OCI-LY1 (cell line): ENCODE data around the gene SMC1A.

Source experiments
- H2AFZ ChIP-seq: fragments of 200-600 bp; sonication (generic), shearing (Covaris generic); 2 replicates; pipeline ENCODE4 v1.6.0; 2014; ENCODE audit warnings: antibody characterized with exemption, mild to moderate bottlenecking, low read length
- H3F3A ChIP-seq: fragments of 200-600 bp; sonication (generic), shearing (Covaris generic); 2 replicates; pipeline ENCODE4 v1.6.0; 2014; ENCODE audit warnings: mild to moderate bottlenecking, antibody characterized with exemption, low read length, moderate library complexity; ENCODE audit not compliant: insufficient read depth
- H3K27ac ChIP-seq: fragments of 200-600 bp; sonication (generic); 2 replicates; pipeline ENCODE4 v1.5.1; 2014; ENCODE audit warnings: low read length, mixed run types, mild to moderate bottlenecking, low read depth; ENCODE audit not compliant: poor library complexity, severe bottlenecking
- H3K27me3 ChIP-seq: fragments of 200-600 bp; sonication (generic); 2 replicates; pipeline ENCODE4 v1.6.0; 2014; ENCODE audit warnings: antibody characterized with exemption, mild to moderate bottlenecking, low read length, moderate library complexity; ENCODE audit not compliant: insufficient read depth
- H3K36me3 ChIP-seq: fragments of 200-600 bp; sonication (generic); 2 replicates; pipeline ENCODE4 v1.6.1; 2014; ENCODE audit warnings: mild to moderate bottlenecking, antibody characterized with exemption, low read length, moderate library complexity, mixed read lengths; ENCODE audit not compliant: insufficient read depth
- H3K4me1 ChIP-seq: fragments of 200-600 bp; sonication (generic); 2 replicates; pipeline ENCODE4 v1.5.1; 2014; ENCODE audit warnings: mild to moderate bottlenecking, low read length, moderate library complexity; ENCODE audit not compliant: insufficient read depth, severe bottlenecking
- H3K4me2 ChIP-seq: fragments of 200-600 bp; sonication (generic), shearing (Covaris generic); 2 replicates; pipeline ENCODE4 v1.6.1; 2014; ENCODE audit warnings: low read length
- H3K4me3 ChIP-seq: fragments of 200-600 bp; sonication (generic); 2 replicates; pipeline ENCODE4 v1.5.1; 2014; ENCODE audit warnings: low read length, low read depth, mild to moderate bottlenecking, mixed read lengths; ENCODE audit not compliant: poor library complexity, severe bottlenecking
- H3K79me2 ChIP-seq: fragments of 200-600 bp; shearing (Covaris generic); 2 replicates; pipeline ENCODE4 v1.6.1; 2016; ENCODE audit warnings: mixed run types, low read length, mixed read lengths; ENCODE audit not compliant: insufficient read depth
- H3K9ac ChIP-seq: fragments of 200-600 bp; sonication (generic), shearing (Covaris generic); 2 replicates; pipeline ENCODE4 v1.6.1; 2014; ENCODE audit warnings: mild to moderate bottlenecking, low read length, mixed read lengths
- H3K9me2 ChIP-seq: fragments of 200-600 bp; sonication (generic), shearing (Covaris generic); 2 replicates; pipeline ENCODE4 v1.6.1; 2014; ENCODE audit warnings: low read depth, mild to moderate bottlenecking, low read length, mixed read lengths
- H3K9me3 ChIP-seq: fragments of 200-600 bp; shearing (Covaris generic); 2 replicates; pipeline ENCODE4 v1.6.1; 2014; ENCODE audit warnings: low read length, mixed read lengths
- H4K20me1 ChIP-seq: fragments of 200-600 bp; sonication (generic), shearing (Covaris generic); 2 replicates; pipeline ENCODE4 v1.6.0; 2016; ENCODE audit warnings: mild to moderate bottlenecking, low read length; ENCODE audit not compliant: insufficient read depth
- EZH2 ChIP-seq: fragments of 200-600 bp; sonication (generic), shearing (Covaris generic); IDR thresholded peaks from 2 replicates; pipeline ENCODE4 v1.8.0; 2017; ENCODE audit warnings: borderline replicate concordance, mixed run types, mild to moderate bottlenecking, antibody characterized with exemption, low read length, moderate library complexity, mixed read lengths
- TF ChIP-seq, protein P1 (sequence below): fragments of 200-600 bp; sonication (generic), shearing (Covaris generic); IDR thresholded peaks from 2 replicates; pipeline ENCODE4 v1.5.1; 2017; ENCODE audit warnings: mild to moderate bottlenecking, antibody characterized with exemption, low read length, moderate library complexity, mixed read lengths

The SMC1A gene

DNA sequence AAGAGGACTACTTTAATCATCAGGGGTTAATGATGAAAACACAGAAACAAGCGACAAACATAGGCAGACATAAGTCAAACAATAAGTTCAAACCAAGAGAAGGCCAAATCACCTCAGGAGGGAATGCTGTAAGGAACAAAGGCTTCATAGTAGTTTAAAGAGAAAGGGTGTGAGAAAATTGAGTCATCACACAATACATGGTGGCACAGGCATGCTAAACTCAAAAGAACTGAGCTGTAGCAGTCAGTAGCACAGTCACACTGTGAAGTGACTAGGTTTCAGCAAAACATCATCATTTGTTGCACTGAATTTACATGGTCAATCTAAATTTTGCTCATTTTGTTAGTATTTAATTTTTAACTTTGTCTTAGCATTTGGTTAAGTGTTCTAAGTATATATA lies 24.2 kb downstream of the SMC1A start:
- no peaks in the 10 kb centered on the region for H3K9me3 ChIP-seq
- no peaks in the 10 kb centered on the region for H3K27me3 ChIP-seq
- H2AFZ ChIP-seq = no peak overlapping the region
- H3K9me2 ChIP-seq = no peaks in the 10 kb centered on the region
- H3K9ac ChIP-seq = no peak overlapping the region
- TF ChIP-seq, protein P1, sequence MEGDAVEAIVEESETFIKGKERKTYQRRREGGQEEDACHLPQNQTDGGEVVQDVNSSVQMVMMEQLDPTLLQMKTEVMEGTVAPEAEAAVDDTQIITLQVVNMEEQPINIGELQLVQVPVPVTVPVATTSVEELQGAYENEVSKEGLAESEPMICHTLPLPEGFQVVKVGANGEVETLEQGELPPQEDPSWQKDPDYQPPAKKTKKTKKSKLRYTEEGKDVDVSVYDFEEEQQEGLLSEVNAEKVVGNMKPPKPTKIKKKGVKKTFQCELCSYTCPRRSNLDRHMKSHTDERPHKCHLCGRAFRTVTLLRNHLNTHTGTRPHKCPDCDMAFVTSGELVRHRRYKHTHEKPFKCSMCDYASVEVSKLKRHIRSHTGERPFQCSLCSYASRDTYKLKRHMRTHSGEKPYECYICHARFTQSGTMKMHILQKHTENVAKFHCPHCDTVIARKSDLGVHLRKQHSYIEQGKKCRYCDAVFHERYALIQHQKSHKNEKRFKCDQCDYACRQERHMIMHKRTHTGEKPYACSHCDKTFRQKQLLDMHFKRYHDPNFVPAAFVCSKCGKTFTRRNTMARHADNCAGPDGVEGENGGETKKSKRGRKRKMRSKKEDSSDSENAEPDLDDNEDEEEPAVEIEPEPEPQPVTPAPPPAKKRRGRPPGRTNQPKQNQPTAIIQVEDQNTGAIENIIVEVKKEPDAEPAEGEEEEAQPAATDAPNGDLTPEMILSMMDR = no peak
- TF ChIP-seq EZH2 = no peak
- peaks cover 70% of the 10 kb centered on the region for H3K36me3 ChIP-seq
- no peak overlapping the region for H3K4me2 ChIP-seq
- H3K79me2 ChIP-seq = no peaks in the 10 kb centered on the region
- no peaks in the 10 kb centered on the region for H3K4me1 ChIP-seq
- no peak overlapping the region for H3K27ac ChIP-seq
- H4K20me1 ChIP-seq = no peaks in the 10 kb centered on the region
- H3K4me3 ChIP-seq = no peak overlapping the region
- no peaks in the 10 kb centered on the region for H3F3A ChIP-seq

DNA sequence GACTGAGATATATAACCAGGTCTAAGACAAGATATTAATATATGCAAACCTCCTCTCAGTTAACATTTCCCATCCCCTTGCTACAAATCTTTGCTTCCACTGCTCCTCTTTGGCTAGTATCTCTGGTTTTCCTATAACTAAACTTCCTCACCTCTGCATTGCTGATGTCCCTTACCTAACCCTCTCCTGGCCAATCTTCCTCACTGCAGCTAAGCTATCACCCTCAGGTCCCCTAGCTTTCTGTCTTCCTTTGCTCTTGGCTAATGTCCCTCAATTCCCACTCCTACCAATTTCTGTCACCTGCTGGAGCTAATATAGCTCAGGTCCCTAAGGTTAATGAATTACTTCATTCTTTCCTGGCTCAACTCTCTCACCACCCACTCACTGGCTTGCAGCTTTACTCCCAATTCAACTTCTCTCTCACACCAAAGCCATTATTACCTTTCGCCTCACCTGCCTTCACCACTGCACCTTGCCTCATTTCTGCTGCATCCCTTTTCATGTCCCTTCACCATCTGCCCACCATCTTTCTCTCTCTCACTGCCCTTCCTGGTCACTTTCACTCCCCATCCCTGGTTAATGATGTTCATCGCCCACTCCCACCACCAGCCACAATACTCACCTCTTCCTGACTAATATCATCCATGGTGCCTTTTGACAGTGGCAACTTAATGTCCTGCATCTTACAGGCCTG lies 26.7 kb downstream of the SMC1A start:
- Histone ChIP-seq H3F3A (no peaks in the 10 kb centered on the region), H3K9me2 (no peaks in the 10 kb centered on the region), H4K20me1 (no peaks in the 10 kb centered on the region), H3K4me3 (no peak overlapping the region), H3K27ac (no peak overlapping the region), H3K9me3 (no peaks in the 10 kb centered on the region), H2AFZ (no peak overlapping the region), H3K36me3 (peaks cover 57% of the 10 kb centered on the region), H3K9ac (no peak overlapping the region), H3K4me1 (no peaks in the 10 kb centered on the region), H3K4me2 (no peak overlapping the region), H3K27me3 (no peaks in the 10 kb centered on the region), H3K79me2 (no peaks in the 10 kb centered on the region)
- TF ChIP-seq, protein P1 = no peak
- TF ChIP-seq EZH2 = no peak

DNA sequence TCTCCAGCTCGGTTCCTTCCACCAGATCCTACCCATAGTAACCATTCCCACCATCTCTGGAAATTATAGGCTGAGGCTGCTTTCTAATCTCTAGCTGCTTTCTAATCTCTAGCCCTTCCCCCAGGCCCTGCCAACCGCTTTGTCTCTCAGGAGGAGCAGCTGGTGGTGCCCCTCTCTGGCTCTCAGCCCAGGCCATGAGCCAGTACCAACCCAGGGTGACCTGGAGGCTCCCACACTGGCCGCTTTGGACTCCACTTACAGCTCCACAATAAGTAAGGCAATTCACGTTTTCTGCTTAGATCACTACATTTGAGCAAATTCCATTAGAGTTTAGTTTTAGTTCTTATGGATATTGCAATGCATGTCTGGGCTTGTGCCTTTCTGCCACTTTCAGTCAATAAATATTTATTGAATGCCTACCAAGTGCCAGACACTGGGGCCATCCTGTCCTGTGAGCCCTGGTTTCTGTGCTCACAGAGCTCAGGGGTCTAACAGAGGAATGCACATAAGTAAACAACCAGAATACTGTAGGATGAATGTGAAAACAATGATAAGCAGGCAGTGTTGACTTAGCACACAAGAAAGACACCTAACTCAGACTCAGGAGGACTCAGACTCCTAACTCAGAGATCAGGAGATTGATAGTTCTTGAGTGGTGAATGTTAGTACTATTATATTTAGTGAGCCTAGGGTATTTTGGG lies 38.9 kb downstream of the SMC1A start:
- Histone ChIP-seq H2AFZ (no peak overlapping the region), H3K9ac (no peak overlapping the region), H3K9me3 (no peaks in the 10 kb centered on the region), H4K20me1 (no peaks in the 10 kb centered on the region), H3K36me3 (peaks cover 75% of the 10 kb centered on the region), H3K4me1 (no peaks in the 10 kb centered on the region), H3K27me3 (no peaks in the 10 kb centered on the region), H3K4me3 (no peak overlapping the region), H3K4me2 (no peak overlapping the region), H3K79me2 (no peaks in the 10 kb centered on the region), H3K9me2 (no peaks in the 10 kb centered on the region), H3F3A (no peaks in the 10 kb centered on the region), H3K27ac (no peak overlapping the region)
- no peak for TF ChIP-seq EZH2
- TF ChIP-seq, protein P1 = no peak
